ENCODE results near the gene NDUFV1. TPM values are rescaled to one million over a fixed set of nuclear protein-coding genes. Genes with fewer than 3 reads are reported as not detected.
"Not testable (repeated sequence)": the region's sequence is repeated elsewhere in the genome, so short reads cannot be mapped to it uniquely, and the experiment has no call there.

Gene NDUFV1
- total RNA-seq, 1 experiment from 2014 or later = 250 TPM

GRCh38 chr11:67588136-67588503 is 18.6 kb upstream of the NDUFV1 start:
- Histone ChIP-seq H3K36me3 (ENCODE audit: insufficient read depth, low read length, poor library complexity, severe bottlenecking) (peaks cover 37% of the 10 kb centered on the region), H3K4me1 (ENCODE audit: insufficient read depth, low read length, poor library complexity, severe bottlenecking) (peaks cover 12% of the 10 kb centered on the region), H3K27me3 (replicated peaks; ENCODE audit: insufficient read depth, low read depth, low read length, poor library complexity) (no peaks in the 10 kb centered on the region), H3K4me3 (ENCODE audit: low read depth, low read length, poor library complexity, severe bottlenecking) (no peak overlapping the region), H3K9me3 (ENCODE audit: low read depth, low read length, poor library complexity, severe bottlenecking) (no peaks in the 10 kb centered on the region), H3K27ac (ENCODE audit: low read depth, low read length, poor library complexity, severe bottlenecking) (no peak overlapping the region)
- intact Hi-C loops (cut with micrococcal nuclease; ENCODE audit: unreplicated experiment) = no loop called here
- POLR2A ChIA-PET (ENCODE audit: low non-redundant PET) = no interaction called here
- no peak for DNase-seq (ENCODE audit: low spot score)
- CTCF ChIA-PET = no interaction called here
- no TSS peak for BruUV-seq (replicated peaks)
- TF ChIP-seq, protein P1, sequence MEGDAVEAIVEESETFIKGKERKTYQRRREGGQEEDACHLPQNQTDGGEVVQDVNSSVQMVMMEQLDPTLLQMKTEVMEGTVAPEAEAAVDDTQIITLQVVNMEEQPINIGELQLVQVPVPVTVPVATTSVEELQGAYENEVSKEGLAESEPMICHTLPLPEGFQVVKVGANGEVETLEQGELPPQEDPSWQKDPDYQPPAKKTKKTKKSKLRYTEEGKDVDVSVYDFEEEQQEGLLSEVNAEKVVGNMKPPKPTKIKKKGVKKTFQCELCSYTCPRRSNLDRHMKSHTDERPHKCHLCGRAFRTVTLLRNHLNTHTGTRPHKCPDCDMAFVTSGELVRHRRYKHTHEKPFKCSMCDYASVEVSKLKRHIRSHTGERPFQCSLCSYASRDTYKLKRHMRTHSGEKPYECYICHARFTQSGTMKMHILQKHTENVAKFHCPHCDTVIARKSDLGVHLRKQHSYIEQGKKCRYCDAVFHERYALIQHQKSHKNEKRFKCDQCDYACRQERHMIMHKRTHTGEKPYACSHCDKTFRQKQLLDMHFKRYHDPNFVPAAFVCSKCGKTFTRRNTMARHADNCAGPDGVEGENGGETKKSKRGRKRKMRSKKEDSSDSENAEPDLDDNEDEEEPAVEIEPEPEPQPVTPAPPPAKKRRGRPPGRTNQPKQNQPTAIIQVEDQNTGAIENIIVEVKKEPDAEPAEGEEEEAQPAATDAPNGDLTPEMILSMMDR (conservative IDR thresholded peaks at IDR 0.05; ENCODE audit: low read depth, low read length) = no peak
- no peak for TF ChIP-seq EZH2 (IDR thresholded peaks at IDR 0.05; ENCODE audit: borderline replicate concordance, low read depth, low read length, poor library complexity, severe bottlenecking)

DNA sequence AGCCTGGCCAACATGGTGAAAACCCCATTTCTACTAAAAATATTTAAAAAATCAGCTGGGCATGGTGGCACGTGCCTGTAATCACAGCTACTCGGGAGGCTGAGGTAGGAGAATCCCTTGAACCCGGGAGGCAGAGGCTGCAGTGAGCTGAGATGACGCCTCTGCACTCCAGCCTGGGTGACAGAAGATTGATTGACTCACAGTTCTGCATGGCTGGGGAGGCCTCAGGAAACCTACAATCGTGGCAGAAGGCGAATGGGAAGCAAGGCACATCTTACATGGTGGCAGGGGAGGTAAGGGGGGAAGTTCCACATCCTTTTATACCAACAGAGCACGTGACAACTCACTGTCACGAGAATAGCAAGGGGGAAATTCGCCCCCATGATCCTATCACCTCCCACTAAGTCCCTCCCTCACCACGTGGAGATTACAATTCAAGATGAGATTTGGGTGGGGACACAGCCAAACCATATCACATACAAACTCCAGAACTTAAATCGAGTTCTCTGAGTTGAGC is 17.8 kb upstream of the NDUFV1 start:
- BruUV-seq (replicated peaks); intact Hi-C loops (cut with micrococcal nuclease; ENCODE audit: unreplicated experiment); CTCF ChIA-PET: not testable (repeated sequence)

GRCh38 chr11:67592880-67593564 is 13.7 kb upstream of the NDUFV1 start:
- POLR2A ChIA-PET (ENCODE audit: low non-redundant PET) = no interaction called here
- CTCF ChIA-PET = interaction anchor here (0.6 kb wide), 1 partner anchor 1234 kb away, joined by 6 read pairs; no protein-coding TSS in a partner anchor
- TF ChIP-seq EZH2 (IDR thresholded peaks at IDR 0.05; ENCODE audit: borderline replicate concordance, low read depth, low read length, poor library complexity, severe bottlenecking) = no peak
- TF ChIP-seq, protein P1 (conservative IDR thresholded peaks at IDR 0.05; ENCODE audit: low read depth, low read length) = no peak
- H3K36me3 ChIP-seq (ENCODE audit: insufficient read depth, low read length, poor library complexity, severe bottlenecking) = peaks cover 5% of the 10 kb centered on the region
- H3K4me3 ChIP-seq (ENCODE audit: low read depth, low read length, poor library complexity, severe bottlenecking) = no peak overlapping the region
- H3K27ac ChIP-seq (ENCODE audit: low read depth, low read length, poor library complexity, severe bottlenecking) = no peak overlapping the region
- no TSS peak for BruUV-seq (replicated peaks)
- no peaks in the 10 kb centered on the region for H3K4me1 ChIP-seq (ENCODE audit: insufficient read depth, low read length, poor library complexity, severe bottlenecking)
- no peaks in the 10 kb centered on the region for H3K27me3 ChIP-seq (replicated peaks; ENCODE audit: insufficient read depth, low read depth, low read length, poor library complexity)
- H3K9me3 ChIP-seq (ENCODE audit: low read depth, low read length, poor library complexity, severe bottlenecking) = no peaks in the 10 kb centered on the region
- DNase-seq (ENCODE audit: low spot score) = no peak
- intact Hi-C loops (cut with micrococcal nuclease; ENCODE audit: unreplicated experiment) = no loop called here

More for the DNA sequence above, 17.8 kb upstream of the NDUFV1 start:
- H3K36me3 ChIP-seq (ENCODE audit: insufficient read depth, low read length, poor library complexity, severe bottlenecking) = peaks cover 37% of the 10 kb centered on the region
- H3K27me3 ChIP-seq (replicated peaks; ENCODE audit: insufficient read depth, low read depth, low read length, poor library complexity); DNase-seq (ENCODE audit: low spot score); H3K9me3 ChIP-seq (ENCODE audit: low read depth, low read length, poor library complexity, severe bottlenecking); H3K27ac ChIP-seq (ENCODE audit: low read depth, low read length, poor library complexity, severe bottlenecking); H3K4me3 ChIP-seq (ENCODE audit: low read depth, low read length, poor library complexity, severe bottlenecking); POLR2A ChIA-PET (ENCODE audit: low non-redundant PET): not testable (repeated sequence)
- peaks cover 12% of the 10 kb centered on the region for H3K4me1 ChIP-seq (ENCODE audit: insufficient read depth, low read length, poor library complexity, severe bottlenecking)

GRCh38 chr11:67593565-67593905 is 13.2 kb upstream of the NDUFV1 start:
- intact Hi-C loops (cut with micrococcal nuclease; ENCODE audit: unreplicated experiment) = no loop called here
- no peak overlapping the region for H3K4me3 ChIP-seq (ENCODE audit: low read depth, low read length, poor library complexity, severe bottlenecking)
- TF ChIP-seq, protein P1 (conservative IDR thresholded peaks at IDR 0.05; ENCODE audit: low read depth, low read length) = no peak
- no peak for TF ChIP-seq EZH2 (IDR thresholded peaks at IDR 0.05; ENCODE audit: borderline replicate concordance, low read depth, low read length, poor library complexity, severe bottlenecking)
- H3K4me1 ChIP-seq (ENCODE audit: insufficient read depth, low read length, poor library complexity, severe bottlenecking) = no peaks in the 10 kb centered on the region
- no peaks in the 10 kb centered on the region for H3K27me3 ChIP-seq (replicated peaks; ENCODE audit: insufficient read depth, low read depth, low read length, poor library complexity)
- no peaks in the 10 kb centered on the region for H3K9me3 ChIP-seq (ENCODE audit: low read depth, low read length, poor library complexity, severe bottlenecking)
- CTCF ChIA-PET = interaction anchor here (0.6 kb wide), 1 partner anchor 1235 kb away, joined by 6 read pairs; no protein-coding TSS in a partner anchor
- POLR2A ChIA-PET (ENCODE audit: low non-redundant PET) = no interaction called here
- H3K36me3 ChIP-seq (ENCODE audit: insufficient read depth, low read length, poor library complexity, severe bottlenecking) = no peaks in the 10 kb centered on the region
- no TSS peak for BruUV-seq (replicated peaks)
- H3K27ac ChIP-seq (ENCODE audit: low read depth, low read length, poor library complexity, severe bottlenecking) = no peak overlapping the region
- DNase-seq (ENCODE audit: low spot score) = no peak

All from A673 (cell line).